ENCODE measurements around the gene UBE2L3.
"Not testable (repeated sequence)": the region's sequence is repeated elsewhere in the genome, so short reads cannot be mapped to it uniquely, and the experiment has no call there.

The UBE2L3 gene

DNA sequence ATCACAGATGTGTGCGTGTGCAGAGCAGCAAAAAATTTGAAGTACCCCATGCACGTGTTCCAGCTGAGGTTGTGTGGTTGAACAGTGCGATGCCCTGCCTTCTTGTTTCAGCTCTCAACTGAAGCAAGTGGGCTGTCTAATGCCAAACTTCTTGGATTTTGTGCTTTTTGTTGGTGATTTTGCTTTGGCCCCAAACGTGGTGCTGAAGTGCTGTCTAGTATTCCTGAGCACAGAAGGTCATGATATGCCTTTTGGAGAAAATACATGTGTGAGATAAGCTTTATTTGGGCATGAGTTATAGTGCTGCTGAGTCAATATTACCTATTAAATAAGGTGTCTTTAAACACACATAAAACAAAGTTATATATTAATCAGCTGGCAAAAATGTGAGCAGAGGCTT lies 48.2 kb downstream of the UBE2L3 start:
- TF ChIP-seq, protein P1, sequence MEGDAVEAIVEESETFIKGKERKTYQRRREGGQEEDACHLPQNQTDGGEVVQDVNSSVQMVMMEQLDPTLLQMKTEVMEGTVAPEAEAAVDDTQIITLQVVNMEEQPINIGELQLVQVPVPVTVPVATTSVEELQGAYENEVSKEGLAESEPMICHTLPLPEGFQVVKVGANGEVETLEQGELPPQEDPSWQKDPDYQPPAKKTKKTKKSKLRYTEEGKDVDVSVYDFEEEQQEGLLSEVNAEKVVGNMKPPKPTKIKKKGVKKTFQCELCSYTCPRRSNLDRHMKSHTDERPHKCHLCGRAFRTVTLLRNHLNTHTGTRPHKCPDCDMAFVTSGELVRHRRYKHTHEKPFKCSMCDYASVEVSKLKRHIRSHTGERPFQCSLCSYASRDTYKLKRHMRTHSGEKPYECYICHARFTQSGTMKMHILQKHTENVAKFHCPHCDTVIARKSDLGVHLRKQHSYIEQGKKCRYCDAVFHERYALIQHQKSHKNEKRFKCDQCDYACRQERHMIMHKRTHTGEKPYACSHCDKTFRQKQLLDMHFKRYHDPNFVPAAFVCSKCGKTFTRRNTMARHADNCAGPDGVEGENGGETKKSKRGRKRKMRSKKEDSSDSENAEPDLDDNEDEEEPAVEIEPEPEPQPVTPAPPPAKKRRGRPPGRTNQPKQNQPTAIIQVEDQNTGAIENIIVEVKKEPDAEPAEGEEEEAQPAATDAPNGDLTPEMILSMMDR (conservative IDR thresholded peaks at IDR 0.05; ENCODE audit: control insufficient read depth, insufficient read depth, low read depth, low read length): no peak
- DNase-seq (ENCODE audit: low read depth): no peak
- no peak overlapping the region for H3K4me3 ChIP-seq (ENCODE audit: control insufficient read depth, low read depth, low read length)

DNA sequence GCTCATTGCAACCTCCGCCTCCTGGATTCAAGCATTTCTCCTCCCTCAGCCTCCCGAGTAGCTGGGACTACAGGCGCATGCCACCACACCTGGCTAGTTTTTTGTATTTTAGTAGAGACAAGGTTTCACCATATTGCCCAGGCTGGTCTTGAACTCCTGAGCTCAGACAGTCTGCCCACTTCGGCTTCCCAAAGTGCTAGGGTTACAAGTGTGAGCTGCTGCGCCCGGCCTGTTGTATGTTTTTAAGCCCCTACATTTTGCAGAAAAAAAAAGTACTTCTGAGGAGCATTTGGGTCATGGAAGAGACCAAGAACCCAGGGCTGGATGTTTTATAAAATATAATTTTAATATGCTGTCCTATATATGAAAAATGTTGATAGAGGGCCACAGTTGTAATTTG lies 49.8 kb downstream of the UBE2L3 start:
- H3K4me3 ChIP-seq (ENCODE audit: control insufficient read depth, low read depth, low read length); DNase-seq (ENCODE audit: low read depth): not testable (repeated sequence)

DNA sequence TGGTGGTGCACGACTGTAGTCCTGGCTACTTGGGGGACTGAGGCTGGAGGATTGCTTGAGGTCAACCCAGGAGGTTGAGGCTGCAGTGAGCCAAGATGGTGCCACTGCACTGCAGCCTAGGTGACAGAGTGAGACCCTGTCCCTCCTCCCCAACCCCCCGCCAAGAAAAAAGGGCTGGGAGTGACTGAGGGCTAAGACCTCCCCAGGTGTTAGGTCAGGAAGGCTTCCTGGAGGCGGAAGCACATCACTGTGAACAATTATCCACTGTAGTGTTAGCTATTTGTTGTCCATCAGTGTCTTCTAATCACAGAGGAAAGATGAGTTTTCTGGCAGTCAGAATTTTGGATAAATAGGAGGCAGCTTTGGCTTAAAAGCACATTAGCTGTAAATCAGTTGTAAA lies 53.5 kb downstream of the UBE2L3 start:
- H3K4me3 ChIP-seq (ENCODE audit: control insufficient read depth, low read depth, low read length): no peak overlapping the region
- TF ChIP-seq, protein P1 (conservative IDR thresholded peaks at IDR 0.05; ENCODE audit: control insufficient read depth, insufficient read depth, low read depth, low read length): no peak
- DNase-seq (ENCODE audit: low read depth): no peak

DNA sequence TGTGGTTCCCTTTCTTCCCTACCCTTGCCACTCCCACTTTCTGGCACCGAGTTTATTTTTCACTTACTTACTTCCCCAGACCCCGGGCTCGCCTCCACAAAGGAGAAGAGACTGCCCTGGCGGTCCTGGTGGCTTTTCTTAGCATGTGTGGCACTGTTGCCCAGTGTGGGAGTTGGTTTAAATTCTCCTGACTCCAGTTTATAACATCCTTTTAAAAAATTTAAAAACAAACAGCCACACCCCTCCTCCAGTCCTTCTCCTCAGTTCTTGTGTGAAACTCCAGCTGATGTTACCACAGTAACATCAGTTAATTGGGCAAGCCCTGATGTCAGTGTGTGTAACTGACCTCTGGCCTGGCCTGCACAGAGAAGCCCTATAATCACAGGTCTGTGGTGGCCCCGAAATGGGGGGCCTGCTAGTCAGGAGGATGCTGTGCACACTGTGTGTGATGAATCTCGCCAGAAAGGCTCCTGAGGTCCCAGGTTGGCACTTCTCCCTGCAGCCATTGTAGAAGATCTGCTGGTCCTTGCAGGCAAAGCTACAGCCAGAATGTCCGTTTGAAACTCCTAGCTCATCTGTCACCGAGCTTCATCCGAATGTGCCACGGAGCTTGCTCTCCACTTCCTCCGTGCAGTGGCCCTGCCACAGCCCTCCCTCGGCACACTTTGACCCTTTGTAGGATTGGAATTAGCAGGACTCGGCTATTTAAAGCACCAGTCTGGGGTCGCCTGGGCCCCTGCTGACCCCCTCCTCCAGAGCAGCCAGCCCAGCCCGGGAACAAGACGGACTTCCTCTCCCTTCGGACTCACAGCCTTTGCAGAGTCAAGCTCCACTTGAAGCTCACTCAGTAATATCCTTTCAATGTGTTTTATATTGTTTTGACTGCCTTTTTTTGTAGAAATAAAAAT lies 54.8 kb downstream of the UBE2L3 start:
- H3K4me3 ChIP-seq (ENCODE audit: control insufficient read depth, low read depth, low read length): no peak overlapping the region
- peak; percentile 36 for DNase-seq (ENCODE audit: low read depth)
- TF ChIP-seq, protein P1 (conservative IDR thresholded peaks at IDR 0.05; ENCODE audit: control insufficient read depth, insufficient read depth, low read depth, low read length): no peak

DNA sequence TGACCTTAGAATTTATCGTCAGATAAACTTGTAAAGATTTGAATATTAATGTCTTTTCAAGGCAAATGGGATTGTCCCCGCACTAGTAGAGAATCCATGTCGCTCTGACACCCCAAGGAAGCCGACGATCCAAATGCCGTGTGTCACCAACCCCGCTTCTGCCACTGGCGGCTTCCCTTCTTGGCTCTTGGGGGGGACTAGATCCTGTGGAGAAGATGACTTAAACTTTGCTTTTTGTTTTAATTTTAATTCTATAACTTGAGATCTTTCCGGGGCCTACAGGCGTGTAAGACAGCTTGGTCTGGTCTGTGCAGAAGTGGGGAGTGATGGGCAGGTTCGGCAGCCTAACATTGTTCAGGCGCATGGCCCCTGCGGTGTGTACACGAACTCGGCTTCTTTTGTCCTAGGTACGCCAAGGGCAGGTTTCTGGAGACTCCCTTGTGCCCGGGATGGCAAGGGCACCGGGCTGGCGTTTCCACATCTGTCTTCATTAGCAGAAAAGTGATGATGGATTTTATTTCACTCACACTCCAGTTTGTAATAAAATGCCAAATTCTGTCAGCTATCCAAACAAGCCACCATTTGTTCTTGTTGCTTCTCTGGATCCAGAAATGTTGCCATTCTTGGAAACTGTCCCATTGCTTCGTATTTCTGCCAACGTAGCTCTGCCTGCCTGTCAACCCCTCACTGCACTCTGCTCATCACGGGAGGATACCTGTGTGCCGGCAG lies 55.6 kb downstream of the UBE2L3 start:
- TF ChIP-seq, protein P1 (conservative IDR thresholded peaks at IDR 0.05; ENCODE audit: control insufficient read depth, insufficient read depth, low read depth, low read length): no peak
- no peak overlapping the region for H3K4me3 ChIP-seq (ENCODE audit: control insufficient read depth, low read depth, low read length)
- DNase-seq (ENCODE audit: low read depth): no peak

GRCh38 chr22:21623648-21623970 lies 56.1 kb downstream of the UBE2L3 start:
- TF ChIP-seq, protein P1 (conservative IDR thresholded peaks at IDR 0.05; ENCODE audit: control insufficient read depth, insufficient read depth, low read depth, low read length): no peak
- no peak overlapping the region for H3K4me3 ChIP-seq (ENCODE audit: control insufficient read depth, low read depth, low read length)
- no peak for DNase-seq (ENCODE audit: low read depth)
